Activated naive CD4-positive, alpha-beta T cell treated with anti-CD3 and anti-CD28 coated beads, Interleukin-2, amount 10 ng/mL, durations not matched to agents 7 days and 5 days (primary cell): ENCODE measurements around the gene HOMER1.
"Not testable (repeated sequence)": the region's sequence is repeated elsewhere in the genome, so short reads cannot be mapped to it uniquely, and the experiment has no call there.

ENCODE experiments used
- CTCF ChIA-PET: fragments of 350-600 bp; sonication (Branson Sonifier 250); formaldehyde crosslinking; loops from one replicate; lab custom pipeline; 2021; ENCODE audit warnings: antibody characterized with exemption; lab: Charles Lee
- DNase-seq: peaks from one replicate; pipeline ENCODE4 v3.0.0-alpha.2; 2020
- H3K27ac Mint-ChIP-seq: one replicate; pipeline ENCODE4 v1.8.0; 2021; ENCODE audit warnings: mild to moderate bottlenecking, moderate library complexity, mixed read lengths
- H3K27me3 Mint-ChIP-seq: one replicate; pipeline ENCODE4 v1.8.0; 2021; ENCODE audit warnings: mild to moderate bottlenecking, mixed read lengths
- H3K36me3 Mint-ChIP-seq: one replicate; pipeline ENCODE4 v1.8.0; 2021; ENCODE audit warnings: mixed read lengths
- H3K4me1 Mint-ChIP-seq: one replicate; pipeline ENCODE4 v1.8.0; 2021; ENCODE audit warnings: mixed read lengths
- H3K4me3 Mint-ChIP-seq: one replicate; pipeline ENCODE4 v1.8.0; 2021; ENCODE audit warnings: mild to moderate bottlenecking, moderate library complexity, mixed read lengths
- H3K9me3 Mint-ChIP-seq: one replicate; pipeline ENCODE4 v1.8.0; 2021; ENCODE audit warnings: mixed read lengths

Gene HOMER1

GRCh38 chr5:79397080-79397479 is 116.9 kb downstream of the HOMER1 start:
- CTCF ChIA-PET: no interaction called here
- no peak for DNase-seq

GRCh38 chr5:79396265-79396664 is 117.7 kb downstream of the HOMER1 start:
- DNase-seq: no peak
- Mint-ChIP-seq H3K27ac (no peak overlapping the region), H3K9me3 (no peaks in the 10 kb centered on the region), H3K4me3 (no peak overlapping the region), H3K27me3 (no peaks in the 10 kb centered on the region), H3K36me3 (no peaks in the 10 kb centered on the region), H3K4me1 (no peaks in the 10 kb centered on the region)
- CTCF ChIA-PET: no interaction called here

More at GRCh38 chr5:79397080-79397479, 116.9 kb downstream of the HOMER1 start:
- Mint-ChIP-seq H3K4me1 (no peaks in the 10 kb centered on the region), H3K36me3 (no peaks in the 10 kb centered on the region), H3K9me3 (no peaks in the 10 kb centered on the region), H3K4me3 (no peak overlapping the region), H3K27me3 (no peaks in the 10 kb centered on the region), H3K27ac (no peak overlapping the region)

GRCh38 chr5:79395296-79395695 is 118.6 kb downstream of the HOMER1 start:
- Mint-ChIP-seq H3K36me3 (no peaks in the 10 kb centered on the region), H3K4me1 (no peaks in the 10 kb centered on the region), H3K27ac (no peak overlapping the region), H3K27me3 (no peaks in the 10 kb centered on the region), H3K9me3 (no peaks in the 10 kb centered on the region), H3K4me3 (no peak overlapping the region)
- CTCF ChIA-PET: no interaction called here
- DNase-seq: no peak

- DNase-seq: no peak
- peaks cover 3% of the 10 kb centered on the region for H3K27me3 Mint-ChIP-seq
- no peaks in the 10 kb centered on the region for H3K9me3 Mint-ChIP-seq
- no peak overlapping the region for H3K27ac Mint-ChIP-seq
- H3K36me3 Mint-ChIP-seq: no peaks in the 10 kb centered on the region
- CTCF ChIA-PET: no interaction called here
- H3K4me3 Mint-ChIP-seq: no peak overlapping the region
- H3K4me1 Mint-ChIP-seq: no peaks in the 10 kb centered on the region
Observed at GRCh38 chr5:79392776-79393175, 121.2 kb downstream of the HOMER1 start.

- no peak overlapping the region for H3K27ac Mint-ChIP-seq
- no peaks in the 10 kb centered on the region for H3K4me1 Mint-ChIP-seq
- peaks cover 7% of the 10 kb centered on the region for H3K27me3 Mint-ChIP-seq
- DNase-seq: no peak
- H3K4me3 Mint-ChIP-seq: no peak overlapping the region
- CTCF ChIA-PET: no interaction called here
- no peaks in the 10 kb centered on the region for H3K36me3 Mint-ChIP-seq
- peaks cover 13% of the 10 kb centered on the region for H3K9me3 Mint-ChIP-seq
Observed at GRCh38 chr5:79386679-79387078, 127.3 kb downstream of the HOMER1 start.

GRCh38 chr5:79385126-79385525 is 128.8 kb downstream of the HOMER1 start:
- H3K4me1 Mint-ChIP-seq, H3K27me3 Mint-ChIP-seq, H3K27ac Mint-ChIP-seq, CTCF ChIA-PET, H3K4me3 Mint-ChIP-seq, DNase-seq, H3K36me3 Mint-ChIP-seq: not testable (repeated sequence)
- peaks cover 18% of the 10 kb centered on the region for H3K9me3 Mint-ChIP-seq

- Mint-ChIP-seq H3K9me3 (peaks cover 22% of the 10 kb centered on the region), H3K27me3 (no peaks in the 10 kb centered on the region), H3K36me3 (no peaks in the 10 kb centered on the region), H3K4me3 (no peak overlapping the region), H3K27ac (no peak overlapping the region), H3K4me1 (no peaks in the 10 kb centered on the region)
- CTCF ChIA-PET: no interaction called here
- no peak for DNase-seq
Observed at GRCh38 chr5:79378510-79379186, 135.3 kb downstream of the HOMER1 start.

- Mint-ChIP-seq H3K36me3 (no peaks in the 10 kb centered on the region), H3K4me3 (no peak overlapping the region), H3K27ac (no peak overlapping the region), H3K9me3 (peaks cover 2% of the 10 kb centered on the region), H3K4me1 (no peaks in the 10 kb centered on the region), H3K27me3 (no peaks in the 10 kb centered on the region)
- DNase-seq: no peak
- CTCF ChIA-PET: no interaction called here
Observed at GRCh38 chr5:79357398-79357797, 156.5 kb downstream of the HOMER1 start.

- no peaks in the 10 kb centered on the region for H3K27me3 Mint-ChIP-seq
- H3K9me3 Mint-ChIP-seq: peaks cover 2% of the 10 kb centered on the region
- no peaks in the 10 kb centered on the region for H3K36me3 Mint-ChIP-seq
- H3K27ac Mint-ChIP-seq: no peak overlapping the region
- H3K4me1 Mint-ChIP-seq: no peaks in the 10 kb centered on the region
- CTCF ChIA-PET: no interaction called here
- no peak for DNase-seq
- no peak overlapping the region for H3K4me3 Mint-ChIP-seq
Observed at GRCh38 chr5:79349881-79350280, 164.1 kb downstream of the HOMER1 start.

GRCh38 chr5:79349047-79349446 is 164.9 kb downstream of the HOMER1 start:
- no peak overlapping the region for H3K4me3 Mint-ChIP-seq
- H3K27me3 Mint-ChIP-seq: no peaks in the 10 kb centered on the region
- no peak for DNase-seq
- CTCF ChIA-PET: no interaction called here
- H3K36me3 Mint-ChIP-seq: no peaks in the 10 kb centered on the region
- peaks cover 2% of the 10 kb centered on the region for H3K9me3 Mint-ChIP-seq
- H3K27ac Mint-ChIP-seq: no peak overlapping the region
- H3K4me1 Mint-ChIP-seq: no peaks in the 10 kb centered on the region

- no peaks in the 10 kb centered on the region for H3K27me3 Mint-ChIP-seq
- no peak for DNase-seq
- no peaks in the 10 kb centered on the region for H3K4me1 Mint-ChIP-seq
- H3K36me3 Mint-ChIP-seq: no peaks in the 10 kb centered on the region
- H3K4me3 Mint-ChIP-seq: no peak overlapping the region
- H3K9me3 Mint-ChIP-seq: no peaks in the 10 kb centered on the region
- no peak overlapping the region for H3K27ac Mint-ChIP-seq
- CTCF ChIA-PET: no interaction called here
Observed at GRCh38 chr5:79346420-79346824, 167.5 kb downstream of the HOMER1 start.

- Mint-ChIP-seq H3K36me3 (no peaks in the 10 kb centered on the region), H3K4me3 (no peak overlapping the region), H3K27me3 (peaks cover 13% of the 10 kb centered on the region), H3K9me3 (no peaks in the 10 kb centered on the region), H3K27ac (no peak overlapping the region), H3K4me1 (no peaks in the 10 kb centered on the region)
- DNase-seq: no peak
- CTCF ChIA-PET: no interaction called here
Observed at GRCh38 chr5:79333852-79334557, 179.9 kb downstream of the HOMER1 start.

- H3K9me3 Mint-ChIP-seq: no peaks in the 10 kb centered on the region
- peaks cover 7% of the 10 kb centered on the region for H3K27me3 Mint-ChIP-seq
- no peaks in the 10 kb centered on the region for H3K36me3 Mint-ChIP-seq
- no peak for DNase-seq
- no peak overlapping the region for H3K4me3 Mint-ChIP-seq
- no peak overlapping the region for H3K27ac Mint-ChIP-seq
- H3K4me1 Mint-ChIP-seq: no peaks in the 10 kb centered on the region
- CTCF ChIA-PET: no interaction called here
Observed at GRCh38 chr5:79330071-79330470, 183.9 kb downstream of the HOMER1 start.

- DNase-seq: no peak
- Mint-ChIP-seq H3K9me3 (no peaks in the 10 kb centered on the region), H3K27ac (no peak overlapping the region), H3K27me3 (peaks cover 7% of the 10 kb centered on the region), H3K4me3 (no peak overlapping the region), H3K36me3 (no peaks in the 10 kb centered on the region), H3K4me1 (no peaks in the 10 kb centered on the region)
- CTCF ChIA-PET: no interaction called here
Observed at GRCh38 chr5:79329453-79329852, 184.5 kb downstream of the HOMER1 start.
